HG02943 (cell line): ENCODE measurements around the gene FLRT1.

Source experiments
- ATAC-seq: cut with Tn5 transposase; IDR thresholded peaks from one replicate; pipeline ENCODE4 v1.9.1; 2021; ENCODE audit warnings: mild to moderate bottlenecking, low read depth, moderate library complexity; ENCODE audit not compliant: unreplicated experiment

Gene FLRT1

DNA sequence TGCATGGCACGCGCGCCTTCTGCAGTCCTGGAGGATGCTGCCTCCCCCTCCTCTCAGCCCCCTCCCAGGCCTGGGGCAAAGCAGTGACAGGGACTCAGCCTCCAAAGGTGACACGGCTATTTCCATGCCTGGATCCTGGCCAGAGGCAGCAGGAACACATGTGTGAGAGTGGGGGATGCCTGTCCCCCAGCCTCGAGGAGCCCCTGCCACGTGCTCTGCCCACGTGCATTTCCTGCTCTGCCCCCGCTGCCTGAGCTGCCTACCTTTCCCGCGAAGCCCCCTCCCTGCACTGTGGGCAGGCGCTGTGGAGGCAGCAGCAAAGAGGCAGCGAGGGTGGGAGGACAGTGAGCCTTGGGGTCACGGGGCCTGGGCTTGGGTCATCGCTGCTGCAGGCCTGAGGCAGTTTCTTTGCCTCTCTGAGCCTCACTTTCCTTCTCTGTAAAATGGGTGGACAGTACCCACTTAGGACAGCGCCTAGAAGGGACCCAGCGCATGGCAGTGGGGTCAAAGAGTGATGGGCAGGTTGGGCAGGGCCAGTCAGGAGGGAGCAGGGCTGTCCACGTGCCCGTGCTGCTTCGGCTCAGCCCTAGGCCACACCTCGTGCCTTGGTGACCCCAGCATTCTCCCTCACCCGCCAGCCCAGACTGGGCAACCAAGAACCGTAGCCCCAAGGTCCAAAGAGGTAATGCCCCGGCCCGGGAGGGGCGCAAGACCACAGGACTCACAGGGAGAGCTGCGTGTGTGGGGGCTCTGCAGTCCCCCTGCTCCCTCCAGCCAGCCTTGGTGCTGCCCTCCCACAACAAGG, 48.6 kb downstream of the FLRT1 start:
- ATAC-seq: no peak

DNA sequence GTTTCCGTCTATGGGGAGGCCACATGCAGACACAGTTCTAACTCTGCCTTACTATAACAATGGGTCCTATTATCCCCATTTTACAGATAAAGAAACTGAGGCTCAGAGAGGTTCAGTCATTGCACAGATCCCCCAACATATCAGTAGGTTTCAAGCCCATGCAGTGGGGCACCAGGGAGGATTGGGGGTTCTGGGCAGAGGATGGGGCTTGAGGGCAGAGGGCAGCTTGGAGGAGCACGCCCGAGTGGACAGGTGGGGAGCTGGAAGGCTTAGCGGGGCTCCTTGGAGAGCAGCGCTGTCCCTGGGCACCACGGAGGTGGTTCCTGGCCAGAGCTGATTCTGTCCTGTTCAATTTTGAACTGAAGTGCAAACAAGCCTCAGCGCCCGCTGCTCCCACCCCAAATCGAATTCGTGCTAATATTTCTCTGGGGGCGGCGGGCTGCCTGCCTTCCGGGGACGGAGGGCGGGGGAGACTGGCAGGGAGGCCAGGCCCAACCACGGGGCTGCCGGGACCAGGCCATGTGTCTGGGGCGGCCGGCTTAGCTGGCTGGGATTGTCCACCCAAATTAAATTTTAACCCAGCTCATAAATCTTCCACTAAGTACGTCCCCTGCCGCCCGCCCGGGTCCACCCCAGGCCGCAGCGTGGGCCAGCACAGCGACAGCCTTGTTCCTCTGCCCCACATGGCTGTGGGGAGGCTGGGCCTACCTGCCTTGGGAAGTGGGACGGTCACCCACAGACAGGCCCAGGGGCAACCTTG, 49.4 kb downstream of the FLRT1 start:
- no peak for ATAC-seq
